IMR-90 (cell line): ENCODE data around the gene CCDC194.

Source experiments
- BHLHE40 ChIP-seq: fragments of 150-350 bp; IDR thresholded peaks from 2 replicates; pipeline ENCODE4 v1.6.1; 2016; ENCODE audit warnings: mild to moderate bottlenecking, low read depth, low read length
- CEBPB ChIP-seq: IDR thresholded peaks from 2 replicates; pipeline ENCODE4 v1.6.1; 2012; ENCODE audit warnings: low read depth, low read length, improper control_type of control experiment
- CHD1 ChIP-seq: IDR thresholded peaks from 2 replicates; pipeline ENCODE4 v1.6.1; 2012; ENCODE audit warnings: low read depth, low read length, improper control_type of control experiment
- FOS ChIP-seq: fragments of 150-350 bp; IDR thresholded peaks from 2 replicates; pipeline ENCODE4 v1.6.1; 2016; ENCODE audit warnings: low read depth, low read length
- MAFK ChIP-seq: IDR thresholded peaks from 2 replicates; pipeline ENCODE4 v1.6.1; 2012; ENCODE audit warnings: low read depth, low read length, improper control_type of control experiment
- MAZ ChIP-seq: IDR thresholded peaks from 2 replicates; pipeline ENCODE4 v1.6.1; 2012; ENCODE audit warnings: low read depth, mild to moderate bottlenecking, low read length, improper control_type of control experiment, moderate library complexity, borderline replicate concordance
- MXI1 ChIP-seq: IDR thresholded peaks from 2 replicates; pipeline ENCODE4 v1.6.1; 2012; ENCODE audit warnings: low read depth, mild to moderate bottlenecking, low read length, moderate library complexity, borderline replicate concordance
- POLR2A ChIP-seq: IDR thresholded peaks from 2 replicates; pipeline ENCODE4 v1.6.1; 2012; ENCODE audit warnings: mild to moderate bottlenecking, low read depth, low read length
- RAD21 ChIP-seq: IDR thresholded peaks from 2 replicates; pipeline ENCODE4 v1.6.1; 2012; ENCODE audit warnings: low read length, improper control_type of control experiment
- RFX5 ChIP-seq: IDR thresholded peaks from 2 replicates; pipeline ENCODE4 v1.8.0; 2012; ENCODE audit warnings: low read depth, mild to moderate bottlenecking, low read length, moderate library complexity
- SMC3 ChIP-seq: fragments of 150-350 bp; IDR thresholded peaks from 2 replicates; pipeline ENCODE4 v1.6.1; 2016; ENCODE audit warnings: low read depth, mild to moderate bottlenecking, antibody characterized with exemption, low read length, moderate library complexity
- TF ChIP-seq, protein P1 (sequence below): conservative IDR thresholded peaks from 2 replicates; pipeline ENCODE4 v1.5.1; 2012; ENCODE audit warnings: mild to moderate bottlenecking, low read depth, low read length, improper control_type of control experiment
- TF ChIP-seq, protein P2 (sequence below): fragments of 150-350 bp; IDR thresholded peaks from 2 replicates; pipeline ENCODE4 v1.6.1; 2017; ENCODE audit warnings: mild to moderate bottlenecking, antibody characterized with exemption, low read length, low read depth
- TF ChIP-seq, protein P3 (sequence below): fragments of 150-350 bp; IDR thresholded peaks from 2 replicates; pipeline ENCODE4 v1.6.1; 2016; ENCODE audit warnings: low read depth, mild to moderate bottlenecking, low read length, moderate library complexity, borderline replicate concordance

- TF ChIP-seq POLR2A (no peak), SMC3 (no peak), CEBPB (no peak), RAD21 (no peak), RFX5 (no peak), MXI1 (no peak), MAFK (no peak), FOS (no peak), MAZ (no peak), BHLHE40 (no peak), CHD1 (no peak)
- TF ChIP-seq, protein P1, sequence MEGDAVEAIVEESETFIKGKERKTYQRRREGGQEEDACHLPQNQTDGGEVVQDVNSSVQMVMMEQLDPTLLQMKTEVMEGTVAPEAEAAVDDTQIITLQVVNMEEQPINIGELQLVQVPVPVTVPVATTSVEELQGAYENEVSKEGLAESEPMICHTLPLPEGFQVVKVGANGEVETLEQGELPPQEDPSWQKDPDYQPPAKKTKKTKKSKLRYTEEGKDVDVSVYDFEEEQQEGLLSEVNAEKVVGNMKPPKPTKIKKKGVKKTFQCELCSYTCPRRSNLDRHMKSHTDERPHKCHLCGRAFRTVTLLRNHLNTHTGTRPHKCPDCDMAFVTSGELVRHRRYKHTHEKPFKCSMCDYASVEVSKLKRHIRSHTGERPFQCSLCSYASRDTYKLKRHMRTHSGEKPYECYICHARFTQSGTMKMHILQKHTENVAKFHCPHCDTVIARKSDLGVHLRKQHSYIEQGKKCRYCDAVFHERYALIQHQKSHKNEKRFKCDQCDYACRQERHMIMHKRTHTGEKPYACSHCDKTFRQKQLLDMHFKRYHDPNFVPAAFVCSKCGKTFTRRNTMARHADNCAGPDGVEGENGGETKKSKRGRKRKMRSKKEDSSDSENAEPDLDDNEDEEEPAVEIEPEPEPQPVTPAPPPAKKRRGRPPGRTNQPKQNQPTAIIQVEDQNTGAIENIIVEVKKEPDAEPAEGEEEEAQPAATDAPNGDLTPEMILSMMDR: no peak
- TF ChIP-seq, protein P2, sequence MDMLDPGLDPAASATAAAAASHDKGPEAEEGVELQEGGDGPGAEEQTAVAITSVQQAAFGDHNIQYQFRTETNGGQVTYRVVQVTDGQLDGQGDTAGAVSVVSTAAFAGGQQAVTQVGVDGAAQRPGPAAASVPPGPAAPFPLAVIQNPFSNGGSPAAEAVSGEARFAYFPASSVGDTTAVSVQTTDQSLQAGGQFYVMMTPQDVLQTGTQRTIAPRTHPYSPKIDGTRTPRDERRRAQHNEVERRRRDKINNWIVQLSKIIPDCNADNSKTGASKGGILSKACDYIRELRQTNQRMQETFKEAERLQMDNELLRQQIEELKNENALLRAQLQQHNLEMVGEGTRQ: no peak
- TF ChIP-seq, protein P3, sequence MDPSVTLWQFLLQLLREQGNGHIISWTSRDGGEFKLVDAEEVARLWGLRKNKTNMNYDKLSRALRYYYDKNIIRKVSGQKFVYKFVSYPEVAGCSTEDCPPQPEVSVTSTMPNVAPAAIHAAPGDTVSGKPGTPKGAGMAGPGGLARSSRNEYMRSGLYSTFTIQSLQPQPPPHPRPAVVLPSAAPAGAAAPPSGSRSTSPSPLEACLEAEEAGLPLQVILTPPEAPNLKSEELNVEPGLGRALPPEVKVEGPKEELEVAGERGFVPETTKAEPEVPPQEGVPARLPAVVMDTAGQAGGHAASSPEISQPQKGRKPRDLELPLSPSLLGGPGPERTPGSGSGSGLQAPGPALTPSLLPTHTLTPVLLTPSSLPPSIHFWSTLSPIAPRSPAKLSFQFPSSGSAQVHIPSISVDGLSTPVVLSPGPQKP: no peak
Measured at GRCh38 chr19:17347361-17347760, 46.6 kb downstream of the CCDC194 start.
